Activated T-helper 9 cell treated with anti-CD3 and anti-CD28 coated beads, Interleukin-2, amount 50 U/mL, for 16 hours (primary cell): ENCODE results near the gene AQP5.

Source experiments
- DNase-seq: peaks from one replicate; pipeline ENCODE4 v3.0.0-alpha.2; 2020; ENCODE audit warnings: low read depth

Gene AQP5

GRCh38 chr12:49932533-49933130 lies 29.0 kb upstream of the AQP5 start:
- no peak for DNase-seq

DNA sequence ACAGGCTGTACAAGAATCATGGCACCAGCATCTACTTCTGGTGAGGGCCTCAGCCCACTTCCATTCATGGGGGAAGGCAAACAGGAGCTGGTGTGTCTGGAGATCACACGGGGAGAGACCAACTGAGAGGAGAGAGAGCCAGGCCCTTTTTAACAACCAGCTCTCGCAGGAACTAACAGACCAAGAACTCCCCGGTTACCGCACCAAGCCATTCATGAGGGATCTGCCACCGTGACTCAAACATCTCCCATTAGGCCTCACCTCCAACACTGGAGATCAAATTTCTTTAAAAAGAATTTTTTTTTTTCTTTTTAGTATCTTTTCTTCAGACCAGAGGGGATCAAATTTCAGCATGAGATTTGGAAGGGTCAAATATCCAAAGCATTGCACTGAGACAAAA lies 27.9 kb upstream of the AQP5 start:
- no peak for DNase-seq

DNA sequence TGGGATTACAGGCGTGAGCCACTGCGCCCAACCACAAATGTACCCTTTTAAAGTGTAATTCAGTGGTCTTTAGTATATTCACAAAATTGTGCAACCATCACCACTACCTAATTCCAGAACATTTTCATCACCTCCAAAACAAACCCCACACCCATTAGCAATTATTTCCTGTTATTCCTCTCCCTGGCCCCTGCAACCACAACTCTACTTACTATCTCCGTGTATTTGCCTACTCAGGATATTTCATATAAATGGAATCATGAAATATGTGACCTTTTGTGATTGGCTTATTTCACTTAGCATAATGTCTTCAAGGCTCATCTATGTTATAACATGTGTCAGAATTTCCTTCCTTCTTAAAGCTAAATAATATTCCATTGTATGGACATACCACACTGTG lies 27.2 kb upstream of the AQP5 start:
- DNase-seq, result no peak

- no peak for DNase-seq
Observed at GRCh38 chr12:49936925-49937324, 24.7 kb upstream of the AQP5 start.

DNA sequence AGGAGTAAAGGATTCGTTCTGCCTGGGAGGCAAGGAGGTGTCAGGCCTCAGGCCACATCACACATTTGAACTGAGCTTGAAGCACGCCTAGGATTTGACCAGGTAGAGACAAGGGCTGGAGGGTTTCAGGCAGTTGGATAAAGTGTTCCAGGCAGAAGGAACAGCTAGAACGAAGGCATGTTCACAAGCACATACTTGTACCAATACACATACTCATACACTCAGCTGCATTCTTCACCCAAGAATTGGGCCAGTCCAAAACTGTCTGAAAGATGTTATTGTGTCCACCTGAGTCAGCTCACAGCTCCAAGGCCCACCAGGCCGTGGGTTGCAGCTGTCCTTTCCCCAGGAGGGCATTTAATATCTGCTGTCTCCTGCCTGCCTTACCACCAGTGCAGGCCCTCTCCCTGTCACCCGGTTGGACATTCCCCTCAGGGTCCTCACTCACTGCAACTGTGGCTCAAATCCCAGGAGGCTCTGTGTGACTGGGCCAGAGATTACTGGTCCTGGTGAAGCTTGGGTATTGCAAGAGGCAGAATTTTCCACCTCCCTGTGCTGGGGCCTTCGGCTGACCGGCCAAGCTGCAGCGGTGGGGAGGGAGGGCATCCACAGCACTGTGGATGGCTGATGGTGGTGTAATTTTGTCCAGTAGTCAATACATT lies 23.9 kb upstream of the AQP5 start:
- DNase-seq, result no peak

DNA sequence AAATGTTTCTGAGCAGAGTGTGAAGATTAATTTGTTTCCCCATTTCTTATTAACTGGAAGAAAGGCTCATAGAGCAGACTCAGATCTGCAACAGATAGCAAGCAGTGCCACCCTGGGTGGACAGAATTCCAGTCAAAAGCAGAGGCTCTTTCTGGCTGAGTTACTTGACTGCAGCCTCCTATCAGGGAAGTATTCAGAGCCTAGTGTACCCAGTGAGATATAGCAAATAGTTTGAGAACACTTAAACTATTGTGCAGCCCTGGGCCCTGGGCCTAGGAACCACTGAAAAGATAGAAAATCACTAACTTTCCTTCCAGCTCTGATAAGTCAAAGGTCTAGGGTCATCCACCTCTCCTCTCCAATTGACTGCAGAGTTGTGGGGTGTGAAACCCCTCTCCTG lies 22.4 kb upstream of the AQP5 start:
- no peak for DNase-seq

DNA sequence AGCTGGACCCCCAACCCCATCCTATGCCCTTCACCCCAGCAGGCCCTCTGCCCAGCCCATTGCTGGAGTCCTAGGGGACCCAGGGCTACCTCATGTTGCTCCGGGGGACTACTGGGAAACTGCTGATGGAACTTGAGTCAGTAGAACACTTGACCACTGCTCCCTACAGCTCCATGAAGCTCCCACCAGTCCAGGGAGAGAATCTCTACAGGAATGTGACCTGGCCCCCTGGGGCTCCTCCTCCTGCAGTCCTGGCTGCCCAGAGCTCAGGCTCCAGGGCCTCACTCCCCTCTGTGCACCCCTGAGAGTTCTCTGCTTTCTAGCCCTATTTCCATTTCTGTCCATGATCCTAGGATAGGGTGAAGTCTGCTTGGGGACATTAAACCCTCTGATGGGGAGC lies 22.0 kb upstream of the AQP5 start:
- DNase-seq, result no peak

DNA sequence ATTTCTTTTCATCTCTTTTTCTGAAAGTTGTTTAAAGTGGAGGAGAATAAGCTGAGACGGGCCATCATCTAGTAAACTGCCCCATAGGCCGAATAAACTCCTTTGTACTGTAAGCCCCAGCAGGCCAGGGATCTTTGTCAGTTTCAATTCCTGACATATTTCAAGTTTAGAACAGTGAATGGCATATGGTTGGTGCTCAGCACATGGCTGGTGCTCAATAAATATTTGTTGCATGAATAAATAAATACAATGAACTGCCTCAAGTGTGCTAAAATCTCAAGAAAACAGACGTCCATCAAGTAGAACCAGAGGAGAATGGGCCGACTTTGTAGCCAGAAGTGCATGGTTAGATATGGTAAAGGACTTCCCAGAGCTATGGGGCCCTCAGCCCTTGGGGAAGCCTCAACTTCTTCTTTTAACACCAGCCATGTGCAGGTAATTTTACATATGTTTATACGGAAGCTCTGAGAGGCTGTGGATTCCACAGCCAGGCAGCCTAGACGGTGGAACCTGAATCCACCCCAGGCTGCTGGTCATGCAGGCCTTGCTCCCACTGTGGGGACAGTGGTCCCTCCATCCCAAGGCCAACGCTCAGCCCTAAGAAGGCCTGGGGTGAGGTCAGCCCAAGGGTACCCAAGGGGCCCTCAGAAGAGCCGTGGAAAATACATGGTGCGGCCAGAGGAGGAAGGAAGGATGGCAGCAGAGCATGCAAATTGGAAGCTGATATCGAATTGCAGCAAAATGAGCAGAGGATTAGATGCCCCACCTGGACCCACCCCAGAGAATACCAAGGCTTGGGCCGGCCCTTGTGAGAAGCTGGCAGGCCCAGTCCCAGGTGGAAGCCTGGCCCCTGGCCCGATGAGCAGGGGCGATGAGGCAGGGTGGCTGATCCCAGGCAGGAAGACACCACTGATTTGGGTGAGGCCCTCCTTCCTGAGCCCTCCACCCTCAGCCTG lies 19.8 kb upstream of the AQP5 start:
- DNase-seq, result no peak

GRCh38 chr12:49942512-49942893 lies 19.2 kb upstream of the AQP5 start:
- DNase-seq, result no peak

DNA sequence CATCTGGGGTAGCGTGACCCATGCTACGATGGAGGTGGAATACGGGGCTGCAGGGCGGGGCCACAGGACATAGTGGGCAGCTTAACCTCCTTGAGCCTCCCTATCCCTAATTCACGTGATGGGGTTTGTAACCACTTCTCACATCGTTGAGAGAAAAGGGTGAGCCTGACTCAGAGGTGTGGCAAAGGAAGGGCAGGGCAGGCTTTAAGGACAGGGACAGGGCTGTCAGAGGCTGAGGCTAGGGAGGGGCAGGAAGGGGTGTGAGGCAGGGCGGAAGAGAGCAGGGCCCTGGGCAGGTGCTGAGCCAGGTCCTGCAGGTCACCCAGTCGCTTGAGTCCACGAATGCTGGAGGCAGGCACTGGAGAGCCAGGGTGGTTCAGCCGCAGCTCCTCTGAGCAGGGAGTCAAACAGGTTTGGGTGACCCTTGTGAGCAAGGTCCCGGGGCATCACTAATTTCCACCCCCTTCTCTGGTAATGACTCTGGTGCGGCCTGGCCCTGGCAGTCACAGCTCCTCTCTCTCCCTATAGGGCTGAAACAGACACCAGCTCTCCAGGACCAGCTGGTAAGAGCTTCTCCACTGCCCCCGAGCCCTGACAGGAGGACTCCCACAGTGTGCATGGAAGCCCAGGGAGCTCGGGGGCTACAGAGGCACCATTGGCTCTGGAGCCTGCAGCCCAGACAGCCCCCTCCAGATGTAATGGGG lies 18.6 kb upstream of the AQP5 start:
- DNase-seq, result no peak

DNA sequence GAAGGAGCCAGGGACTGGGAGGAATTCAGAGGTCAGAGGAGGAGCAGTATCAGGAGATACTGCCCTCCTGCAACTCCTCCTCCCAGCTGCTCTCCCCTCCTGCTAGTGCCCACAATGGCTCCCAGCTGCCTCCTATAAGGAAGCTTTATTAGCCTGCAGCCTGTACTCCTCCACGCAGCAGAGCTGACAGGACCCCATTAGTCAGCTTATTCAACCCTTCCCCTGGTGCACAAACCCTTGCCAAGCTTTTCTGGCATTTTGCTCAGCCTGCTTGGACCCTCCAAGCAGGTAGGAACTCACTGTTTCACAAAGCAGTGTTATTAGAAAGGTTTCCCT lies 18.1 kb upstream of the AQP5 start:
- DNase-seq, result no peak

- no peak for DNase-seq
Observed at GRCh38 chr12:49944046-49944445, 17.6 kb upstream of the AQP5 start.

- no peak for DNase-seq
Observed at GRCh38 chr12:49944718-49945117, 17.0 kb upstream of the AQP5 start.

DNA sequence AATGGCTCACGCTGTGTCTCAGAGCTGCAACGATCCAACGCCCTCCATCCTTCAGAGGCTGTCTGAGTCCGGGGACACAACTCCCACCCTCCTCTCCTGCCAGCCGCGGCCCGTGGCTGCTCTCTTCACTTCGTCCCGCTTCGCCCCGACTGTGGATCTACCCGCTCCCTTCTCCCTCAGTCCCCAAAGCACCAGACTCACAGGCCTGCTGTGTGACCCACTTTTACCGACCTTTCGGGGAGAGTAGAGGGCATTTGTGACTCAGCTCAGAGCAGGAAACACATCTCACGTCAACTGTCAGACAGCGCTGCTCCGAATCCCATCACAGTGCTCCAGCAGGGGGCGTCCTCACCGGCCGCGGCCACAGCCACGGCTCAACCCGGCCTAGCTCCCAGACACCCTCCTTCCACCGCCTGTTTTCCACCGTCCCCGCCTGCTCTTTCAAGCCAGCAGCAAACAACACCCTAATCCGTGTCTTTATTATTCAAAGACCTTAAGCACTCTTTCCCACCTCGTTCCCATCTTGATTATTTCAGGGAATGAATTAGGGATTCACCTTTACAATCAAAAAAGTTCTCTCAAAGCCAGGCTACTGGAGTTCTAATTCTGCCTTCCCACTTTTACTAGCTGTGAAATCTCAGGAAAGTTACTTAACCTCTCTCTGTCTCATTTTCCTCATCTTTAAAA lies 16.1 kb upstream of the AQP5 start:
- DNase-seq, result peak; percentile 79

DNA sequence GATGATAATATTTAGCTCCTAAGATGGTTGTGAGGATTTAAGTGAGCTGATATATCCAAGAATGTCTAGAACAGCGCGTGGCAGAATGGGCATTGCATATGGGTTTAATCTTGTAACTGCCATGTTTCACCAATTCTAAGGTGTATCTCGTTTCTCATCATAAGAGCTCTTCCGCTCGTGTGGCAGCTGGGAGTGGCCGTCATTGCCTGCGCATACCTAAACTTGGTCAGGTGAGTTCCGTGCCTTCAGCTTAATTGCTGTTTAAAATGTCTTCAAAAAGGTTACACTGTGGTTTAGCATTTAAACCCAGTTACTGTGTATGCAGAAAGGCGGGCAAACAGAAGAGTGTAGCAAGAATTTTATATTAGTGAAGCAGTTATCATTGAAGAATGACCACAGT lies 15.6 kb upstream of the AQP5 start:
- no peak for DNase-seq

- no peak for DNase-seq
Observed at GRCh38 chr12:49946497-49946896, 15.2 kb upstream of the AQP5 start.

- DNase-seq, result no peak
Observed at GRCh38 chr12:49947593-49948226, 14.0 kb upstream of the AQP5 start.

- DNase-seq, result no peak
Observed at GRCh38 chr12:49948866-49949845, 12.5 kb upstream of the AQP5 start.

DNA sequence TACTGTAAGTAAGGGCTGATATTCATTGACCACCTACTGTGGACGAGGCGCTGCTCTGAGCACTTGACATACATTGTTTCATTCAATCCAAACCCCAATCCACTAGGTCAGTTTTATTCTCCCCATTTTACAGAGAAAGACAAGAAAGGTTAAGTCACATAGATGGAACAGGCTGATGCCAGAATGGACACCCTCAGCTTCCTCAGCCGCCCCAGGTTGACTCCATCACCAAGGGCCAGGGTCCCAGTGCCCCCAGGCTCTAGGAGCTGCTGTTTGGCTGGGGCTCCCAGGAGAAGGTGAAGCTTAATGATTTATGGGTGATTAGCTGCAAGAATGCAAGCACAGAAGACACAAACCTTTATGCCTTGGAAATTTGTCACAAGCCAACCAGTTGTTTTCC lies 11.8 kb upstream of the AQP5 start:
- DNase-seq, result no peak
